ENCODE data around the gene NFATC2IP.
A peak's percentile ranks its signal among the peaks of the same experiment; 100 is the strongest.
"Not testable (repeated sequence)": the region's sequence is repeated elsewhere in the genome, so short reads cannot be mapped to it uniquely, and the experiment has no call there.

The NFATC2IP gene

DNA sequence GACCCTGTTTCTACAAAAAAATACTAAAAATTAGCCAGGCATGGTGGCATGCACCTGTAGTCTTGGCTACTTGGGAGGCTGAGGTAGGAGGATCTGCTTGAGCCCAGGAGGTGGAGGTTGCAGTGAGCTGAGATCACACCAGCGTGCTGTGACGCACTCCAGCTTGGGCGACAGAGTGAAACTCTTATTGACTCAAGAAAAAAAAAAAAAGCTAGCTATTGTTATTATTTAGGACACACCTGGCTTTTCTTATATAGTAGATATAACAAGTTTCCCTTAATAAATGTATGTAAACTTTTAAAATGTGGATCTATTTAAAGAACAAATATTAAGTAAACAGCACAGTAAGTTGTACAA is 27.5 kb upstream of the NFATC2IP start:
- DNase-seq (ENCODE audit: low spot score) = no peak
- TF ChIP-seq, protein P1, sequence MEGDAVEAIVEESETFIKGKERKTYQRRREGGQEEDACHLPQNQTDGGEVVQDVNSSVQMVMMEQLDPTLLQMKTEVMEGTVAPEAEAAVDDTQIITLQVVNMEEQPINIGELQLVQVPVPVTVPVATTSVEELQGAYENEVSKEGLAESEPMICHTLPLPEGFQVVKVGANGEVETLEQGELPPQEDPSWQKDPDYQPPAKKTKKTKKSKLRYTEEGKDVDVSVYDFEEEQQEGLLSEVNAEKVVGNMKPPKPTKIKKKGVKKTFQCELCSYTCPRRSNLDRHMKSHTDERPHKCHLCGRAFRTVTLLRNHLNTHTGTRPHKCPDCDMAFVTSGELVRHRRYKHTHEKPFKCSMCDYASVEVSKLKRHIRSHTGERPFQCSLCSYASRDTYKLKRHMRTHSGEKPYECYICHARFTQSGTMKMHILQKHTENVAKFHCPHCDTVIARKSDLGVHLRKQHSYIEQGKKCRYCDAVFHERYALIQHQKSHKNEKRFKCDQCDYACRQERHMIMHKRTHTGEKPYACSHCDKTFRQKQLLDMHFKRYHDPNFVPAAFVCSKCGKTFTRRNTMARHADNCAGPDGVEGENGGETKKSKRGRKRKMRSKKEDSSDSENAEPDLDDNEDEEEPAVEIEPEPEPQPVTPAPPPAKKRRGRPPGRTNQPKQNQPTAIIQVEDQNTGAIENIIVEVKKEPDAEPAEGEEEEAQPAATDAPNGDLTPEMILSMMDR (IDR thresholded peaks at IDR 0.05; ENCODE audit: extremely low read depth, missing control alignments) = no peak

DNA sequence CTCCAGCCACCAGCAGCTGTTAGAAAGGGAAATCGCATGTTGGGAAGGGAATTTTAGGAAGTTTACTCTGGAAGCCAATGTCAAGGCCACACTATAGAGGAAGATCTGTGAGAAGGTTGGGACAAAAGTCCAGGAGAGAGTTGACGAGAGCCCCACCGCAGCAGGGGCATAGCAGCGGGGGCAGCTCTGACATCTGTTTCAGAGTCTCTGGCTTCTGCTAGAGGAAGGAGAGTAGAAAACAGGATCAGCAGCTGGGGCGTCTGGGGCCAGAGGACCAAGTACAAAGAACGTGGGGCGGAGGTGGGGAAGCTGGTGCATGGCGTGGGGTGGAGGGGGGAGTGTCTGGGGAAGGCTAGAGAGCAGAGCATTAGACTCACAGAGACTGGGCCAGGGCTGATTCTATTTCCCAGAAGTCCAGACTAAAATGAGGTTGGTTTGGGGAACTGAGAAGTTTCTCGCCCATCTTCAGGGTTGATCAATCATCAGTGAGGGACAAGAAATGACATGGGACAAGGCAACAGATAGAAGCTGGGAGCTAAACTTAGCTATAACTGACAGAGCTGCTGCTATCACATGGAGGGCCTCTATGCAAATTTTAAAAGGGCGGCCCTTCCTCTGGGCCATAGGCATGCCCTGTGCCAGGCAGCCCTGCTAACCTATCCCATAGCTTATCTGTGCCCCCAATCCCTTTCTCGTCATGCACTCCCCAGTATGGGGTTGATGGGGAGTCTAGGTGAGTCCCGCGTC is 26.9 kb upstream of the NFATC2IP start:
- TF ChIP-seq, protein P1 (IDR thresholded peaks at IDR 0.05; ENCODE audit: extremely low read depth, missing control alignments) = no peak
- peak; percentile 78 for DNase-seq (ENCODE audit: low spot score)

DNA sequence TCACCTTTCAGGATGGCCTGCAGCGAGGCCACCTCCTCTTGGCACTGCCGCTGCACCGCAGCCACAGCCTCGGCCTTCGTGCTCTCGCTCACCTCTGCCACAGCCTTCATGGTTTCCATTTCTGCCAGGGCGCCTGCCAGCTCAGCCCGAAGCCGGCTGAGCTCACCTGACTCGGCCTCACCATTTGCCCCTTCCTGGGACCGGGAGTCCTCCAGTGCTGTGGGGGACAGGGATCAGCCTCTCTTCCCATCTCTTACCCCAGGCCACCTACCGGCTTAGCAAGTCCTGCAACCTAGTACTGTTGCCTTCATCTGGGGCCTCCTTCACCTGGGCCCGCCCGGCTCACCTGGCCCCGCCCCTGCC is 26.4 kb upstream of the NFATC2IP start:
- DNase-seq (ENCODE audit: low spot score) = no peak
- TF ChIP-seq, protein P1 (IDR thresholded peaks at IDR 0.05; ENCODE audit: extremely low read depth, missing control alignments) = no peak

DNA sequence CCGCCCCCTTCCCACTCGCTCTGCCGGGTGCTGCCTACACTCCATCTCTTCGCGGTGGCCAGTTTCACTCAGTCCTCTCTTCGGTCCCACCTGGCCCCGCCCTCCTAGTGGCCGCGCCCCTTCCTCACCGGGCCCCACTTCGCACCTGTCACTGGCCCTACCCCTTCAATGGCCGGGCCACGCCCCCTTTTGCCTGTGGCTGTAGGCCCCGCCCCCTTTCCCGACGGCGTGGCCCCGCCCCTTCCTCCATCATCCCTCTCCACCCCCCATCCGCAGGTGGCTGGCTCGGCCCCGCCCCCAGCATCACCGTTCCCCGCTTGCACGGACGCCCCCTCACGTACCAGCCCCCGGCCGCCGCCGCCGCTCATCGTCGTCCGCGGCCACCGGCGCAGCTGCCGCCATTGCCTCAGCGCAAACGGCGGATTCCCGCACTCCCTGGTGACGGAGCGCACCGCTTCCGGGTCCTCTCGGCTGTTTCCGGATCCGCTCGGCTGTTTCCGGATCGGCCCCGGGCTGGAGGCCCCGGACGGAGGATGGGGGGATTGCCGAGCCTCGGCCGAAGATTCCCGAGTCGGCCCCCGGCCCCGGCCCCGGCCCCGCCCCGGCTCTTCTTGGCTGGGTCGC is 25.9 kb upstream of the NFATC2IP start, which contains the start of gene RABEP2:
RABEP2 (minus strand) TSS at position 477 of the 624 bp plus-strand sequence; CDS start at position 402, 75 bp downstream.
- DNase-seq (ENCODE audit: low spot score) = peak; percentile 99
- TF ChIP-seq, protein P1 (IDR thresholded peaks at IDR 0.05; ENCODE audit: extremely low read depth, missing control alignments) = no peak

DNA sequence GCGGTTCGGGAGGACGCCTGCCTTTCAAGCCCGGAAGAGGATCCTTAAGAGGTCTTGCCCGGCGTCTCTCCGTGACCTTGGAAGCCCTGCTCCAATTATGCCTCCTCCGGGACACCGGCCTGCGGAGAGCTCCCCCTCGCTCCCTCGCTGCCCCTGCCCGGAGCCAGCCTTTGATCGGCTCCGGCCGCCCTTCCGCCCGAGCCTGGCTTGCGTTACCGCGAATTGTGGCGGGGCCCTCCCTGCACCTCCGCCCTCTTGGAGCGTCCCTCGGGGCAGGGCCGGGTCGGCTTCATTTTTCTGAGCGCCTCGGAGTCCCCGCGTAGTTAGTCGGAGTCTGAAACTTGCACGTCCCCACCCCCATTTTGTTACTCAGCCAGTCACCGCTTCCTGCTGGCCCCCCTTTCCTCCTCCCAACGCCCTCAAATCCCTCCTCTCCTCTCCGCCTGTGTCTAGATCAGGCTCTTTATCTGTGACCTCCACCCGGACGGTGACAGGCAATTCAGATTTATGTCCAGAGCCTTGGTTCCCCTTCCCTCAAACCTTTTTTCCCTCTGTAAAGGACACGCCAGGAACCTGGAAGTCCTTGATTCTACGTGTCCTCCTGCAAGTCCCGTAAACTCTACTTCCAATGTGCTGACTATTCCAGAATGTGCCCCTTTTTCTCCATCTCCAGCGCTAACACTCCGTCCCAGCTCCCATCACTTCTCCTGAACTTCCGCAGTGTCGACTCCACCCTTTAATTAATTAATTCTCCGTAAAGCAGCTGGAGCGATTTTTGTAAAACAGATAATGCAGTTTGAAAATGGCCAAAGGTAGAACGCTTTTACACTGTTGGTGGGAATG is 25.1 kb upstream of the NFATC2IP start:
- DNase-seq (ENCODE audit: low spot score) = peak; percentile 77
- TF ChIP-seq, protein P1 (IDR thresholded peaks at IDR 0.05; ENCODE audit: extremely low read depth, missing control alignments) = no peak

DNA sequence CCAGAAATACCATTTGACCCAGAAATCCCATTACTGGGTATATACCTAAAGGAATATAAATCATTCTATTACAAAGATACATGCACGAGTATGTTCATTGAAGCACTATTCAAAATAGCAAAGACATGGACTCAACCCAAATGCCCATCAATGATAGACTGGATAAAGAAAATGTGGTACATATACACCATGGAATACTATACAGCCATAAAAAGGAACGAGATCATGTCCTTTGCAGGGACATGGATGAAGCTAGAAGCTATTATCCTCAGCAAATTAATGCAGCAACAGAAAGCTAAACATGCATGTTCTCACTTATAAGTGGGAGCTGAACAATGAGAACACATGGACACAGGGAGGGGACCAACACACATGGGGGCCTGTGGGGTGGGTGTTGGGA is 24.5 kb upstream of the NFATC2IP start:
- DNase-seq (ENCODE audit: low spot score) = not testable (repeated sequence)

DNA sequence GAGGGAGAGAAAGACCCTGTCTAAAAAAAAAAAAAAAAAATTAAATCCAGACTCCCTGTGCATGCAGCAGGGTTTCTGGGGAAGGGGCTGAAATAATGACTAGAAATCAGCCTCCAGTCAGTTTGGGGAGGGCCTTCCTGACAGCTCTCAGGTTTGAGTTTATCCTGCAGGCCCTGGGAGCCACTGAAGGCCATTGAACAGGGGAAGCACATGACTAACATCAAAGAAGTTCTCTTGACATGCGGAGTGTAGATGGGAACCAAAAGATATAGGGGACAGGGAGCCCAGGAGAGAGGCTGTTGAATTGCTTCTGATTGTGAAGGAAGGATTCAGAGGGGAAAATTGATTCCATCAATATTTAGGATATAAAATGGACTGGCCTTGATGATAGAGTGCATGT is 22.9 kb upstream of the NFATC2IP start:
- no peak for DNase-seq (ENCODE audit: low spot score)
- TF ChIP-seq, protein P1 (IDR thresholded peaks at IDR 0.05; ENCODE audit: extremely low read depth, missing control alignments) = no peak
